TTC549 (cell line): ENCODE measurements around the gene DIPK1C.
"Not testable (repeated sequence)": the region's sequence is repeated elsewhere in the genome, so short reads cannot be mapped to it uniquely, and the experiment has no call there.

ENCODE experiments used
- FAIRE-seq: peaks from 2 replicates; lab custom pipeline; 2012; peaks lifted over from hg19 to GRCh38; lab: Jason Lieb, UNC

Gene DIPK1C

GRCh38 chr18:74457043-74457724, at the start of gene DIPK1C:
Gene DIPK1C, minus strand, starts transcription at chr18:74457308. Its CDS starts 49 bp downstream, at chr18:74457259.
- no peak for FAIRE-seq

GRCh38 chr18:74506448-74507084, 49.5 kb upstream of the DIPK1C start:
- no peak for FAIRE-seq

GRCh38 chr18:74505776-74506175, 48.7 kb upstream of the DIPK1C start:
- no peak for FAIRE-seq

- FAIRE-seq, result no peak
Measured at GRCh38 chr18:74503137-74503536, 46.0 kb upstream of the DIPK1C start.

GRCh38 chr18:74501386-74501785, 44.3 kb upstream of the DIPK1C start:
- no peak for FAIRE-seq

GRCh38 chr18:74500774-74501173, 43.7 kb upstream of the DIPK1C start:
- FAIRE-seq, result not testable (repeated sequence)

GRCh38 chr18:74500372-74500771, 43.3 kb upstream of the DIPK1C start:
- FAIRE-seq, result no peak

GRCh38 chr18:74499633-74500032, 42.5 kb upstream of the DIPK1C start:
- no peak for FAIRE-seq

GRCh38 chr18:74498712-74499627, 41.9 kb upstream of the DIPK1C start:
- no peak for FAIRE-seq

GRCh38 chr18:74497778-74498177, 40.7 kb upstream of the DIPK1C start:
- FAIRE-seq, result no peak

GRCh38 chr18:74497324-74497676, 40.2 kb upstream of the DIPK1C start:
- no peak for FAIRE-seq

- no peak for FAIRE-seq
Measured at GRCh38 chr18:74496508-74497323, 39.6 kb upstream of the DIPK1C start.

- peak; percentile 87 for FAIRE-seq
Measured at GRCh38 chr18:74495581-74496507, 38.7 kb upstream of the DIPK1C start, which contains the start of gene CNDP2. Gene CNDP2, plus strand, starts transcription at chr18:74496363. Its CDS starts 3,611 bp downstream, at chr18:74499974.

GRCh38 chr18:74494514-74494913, 37.4 kb upstream of the DIPK1C start:
- FAIRE-seq, result no peak

- FAIRE-seq, result no peak
Measured at GRCh38 chr18:74493689-74494088, 36.6 kb upstream of the DIPK1C start.

- FAIRE-seq, result no peak
Measured at GRCh38 chr18:74492259-74492658, 35.2 kb upstream of the DIPK1C start.

- FAIRE-seq, result no peak
Measured at GRCh38 chr18:74489676-74490075, 32.6 kb upstream of the DIPK1C start.

GRCh38 chr18:74488864-74489263, 31.8 kb upstream of the DIPK1C start:
- FAIRE-seq, result no peak

GRCh38 chr18:74488354-74488753, 31.2 kb upstream of the DIPK1C start:
- no peak for FAIRE-seq

GRCh38 chr18:74486119-74486849, 29.2 kb upstream of the DIPK1C start:
- FAIRE-seq, result no peak
